ENCODE data around the gene GRM1. TPM values are rescaled to one million over a fixed set of nuclear protein-coding genes. Genes with fewer than 3 reads are reported as not detected.

Gene GRM1
- total RNA-seq, 1 donor from 2014 or later, result 0.41 TPM

GRCh38 chr6:146369866-146370265 is 341.0 kb downstream of the GRM1 start:
- no peak for TF ChIP-seq CTCF (IDR thresholded peaks at IDR 0.05; ENCODE audit: unreplicated experiment)
- peaks cover under 1% of the 10 kb centered on the region for H3K27me3 Mint-ChIP-seq
- DNase-seq (ENCODE audit: low spot score, unreplicated experiment), result no peak
- no peak overlapping the region for H3K4me3 Mint-ChIP-seq (ENCODE audit: low read depth)
- H3K9me3 Mint-ChIP-seq (ENCODE audit: low read depth), result peaks cover 11% of the 10 kb centered on the region
- H3K27ac Mint-ChIP-seq, result no peak overlapping the region
- H3K36me3 Mint-ChIP-seq (ENCODE audit: insufficient read depth), result no peaks in the 10 kb centered on the region
- H3K4me1 Mint-ChIP-seq (ENCODE audit: low read depth), result peaks cover 7% of the 10 kb centered on the region

- Mint-ChIP-seq H3K36me3 (ENCODE audit: insufficient read depth) (no peaks in the 10 kb centered on the region), H3K27ac (no peak overlapping the region), H3K4me1 (ENCODE audit: low read depth) (peaks cover 5% of the 10 kb centered on the region), H3K4me3 (ENCODE audit: low read depth) (no peak overlapping the region), H3K9me3 (ENCODE audit: low read depth) (peaks cover 11% of the 10 kb centered on the region), H3K27me3 (peaks cover 3% of the 10 kb centered on the region)
- DNase-seq (ENCODE audit: low spot score, unreplicated experiment), result no peak
- TF ChIP-seq CTCF (IDR thresholded peaks at IDR 0.05; ENCODE audit: unreplicated experiment), result no peak
Measured at GRCh38 chr6:146381486-146381885, 352.6 kb downstream of the GRM1 start.

- DNase-seq (ENCODE audit: low spot score, unreplicated experiment), result no peak
- Mint-ChIP-seq H3K27me3 (peaks cover 1% of the 10 kb centered on the region), H3K36me3 (ENCODE audit: insufficient read depth) (no peaks in the 10 kb centered on the region)
Measured at GRCh38 chr6:146388736-146389364, 360.0 kb downstream of the GRM1 start.

GRCh38 chr6:146389740-146390139 is 360.9 kb downstream of the GRM1 start:
- Mint-ChIP-seq H3K4me1 (ENCODE audit: low read depth) (peaks cover 6% of the 10 kb centered on the region), H3K4me3 (ENCODE audit: low read depth) (no peak overlapping the region), H3K27me3 (no peaks in the 10 kb centered on the region), H3K36me3 (ENCODE audit: insufficient read depth) (no peaks in the 10 kb centered on the region), H3K27ac (no peak overlapping the region), H3K9me3 (ENCODE audit: low read depth) (peaks cover 9% of the 10 kb centered on the region)
- no peak for DNase-seq (ENCODE audit: low spot score, unreplicated experiment)
- no peak for TF ChIP-seq CTCF (IDR thresholded peaks at IDR 0.05; ENCODE audit: unreplicated experiment)

More at GRCh38 chr6:146388736-146389364, 360.0 kb downstream of the GRM1 start:
- H3K27ac Mint-ChIP-seq, result no peak overlapping the region
- H3K4me3 Mint-ChIP-seq (ENCODE audit: low read depth), result no peak overlapping the region
- H3K9me3 Mint-ChIP-seq (ENCODE audit: low read depth), result peaks cover 9% of the 10 kb centered on the region
- peaks cover 6% of the 10 kb centered on the region for H3K4me1 Mint-ChIP-seq (ENCODE audit: low read depth)
- no peak for TF ChIP-seq CTCF (IDR thresholded peaks at IDR 0.05; ENCODE audit: unreplicated experiment)

- Mint-ChIP-seq H3K4me3 (ENCODE audit: low read depth) (no peak overlapping the region), H3K9me3 (ENCODE audit: low read depth) (peaks cover 7% of the 10 kb centered on the region), H3K27me3 (no peaks in the 10 kb centered on the region), H3K36me3 (ENCODE audit: insufficient read depth) (no peaks in the 10 kb centered on the region), H3K4me1 (ENCODE audit: low read depth) (no peaks in the 10 kb centered on the region), H3K27ac (no peak overlapping the region)
- TF ChIP-seq CTCF (IDR thresholded peaks at IDR 0.05; ENCODE audit: unreplicated experiment), result no peak
- DNase-seq (ENCODE audit: low spot score, unreplicated experiment), result no peak
Measured at GRCh38 chr6:146397638-146398037, 368.8 kb downstream of the GRM1 start.

Measured in progenitor cell of endocrine pancreas (in vitro differentiated cells).